Inferior parietal cortex (tissue), 1 donor: Measurements from ENCODE around the gene SLC16A2.

ENCODE experiments used
- DNase-seq: peaks from one replicate; pipeline ENCODE4 v3.0.0-alpha.2; 2016; ENCODE audit errors: extremely low spot score

The SLC16A2 gene

DNA sequence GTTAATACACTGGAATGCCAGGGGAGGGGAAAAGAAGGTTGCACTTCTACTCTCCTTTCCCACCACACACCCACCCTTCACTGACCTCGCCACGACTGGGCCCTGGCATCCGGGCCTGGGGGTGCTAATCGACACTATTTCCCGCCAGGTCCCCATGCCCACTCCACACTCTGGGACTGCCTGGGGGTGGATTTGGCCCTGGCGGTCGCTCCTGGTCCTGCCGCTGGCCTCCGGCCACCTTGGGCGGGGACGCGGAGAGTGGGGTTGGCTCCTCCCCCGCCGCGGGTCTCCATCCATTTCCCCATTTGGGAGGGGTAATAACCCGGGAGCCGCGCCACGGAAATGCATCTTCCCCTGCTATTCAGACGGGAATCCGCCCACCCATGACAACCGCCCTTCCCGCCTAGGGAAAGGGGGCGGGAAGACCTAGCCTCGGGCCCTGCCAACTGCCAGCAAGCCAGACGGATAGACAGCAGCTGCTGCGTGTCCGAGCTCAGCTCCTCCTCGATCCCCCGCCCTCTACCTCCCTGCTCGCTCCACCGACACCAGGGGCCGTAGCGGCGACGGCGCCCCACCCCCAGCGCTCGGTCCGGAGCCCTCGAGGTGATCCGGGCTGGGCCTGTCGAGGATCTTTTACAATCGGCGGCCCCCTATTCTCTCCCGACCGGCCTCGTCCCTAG, 115.0 kb downstream of the SLC16A2 start:
- peak; percentile 13 for DNase-seq

DNA sequence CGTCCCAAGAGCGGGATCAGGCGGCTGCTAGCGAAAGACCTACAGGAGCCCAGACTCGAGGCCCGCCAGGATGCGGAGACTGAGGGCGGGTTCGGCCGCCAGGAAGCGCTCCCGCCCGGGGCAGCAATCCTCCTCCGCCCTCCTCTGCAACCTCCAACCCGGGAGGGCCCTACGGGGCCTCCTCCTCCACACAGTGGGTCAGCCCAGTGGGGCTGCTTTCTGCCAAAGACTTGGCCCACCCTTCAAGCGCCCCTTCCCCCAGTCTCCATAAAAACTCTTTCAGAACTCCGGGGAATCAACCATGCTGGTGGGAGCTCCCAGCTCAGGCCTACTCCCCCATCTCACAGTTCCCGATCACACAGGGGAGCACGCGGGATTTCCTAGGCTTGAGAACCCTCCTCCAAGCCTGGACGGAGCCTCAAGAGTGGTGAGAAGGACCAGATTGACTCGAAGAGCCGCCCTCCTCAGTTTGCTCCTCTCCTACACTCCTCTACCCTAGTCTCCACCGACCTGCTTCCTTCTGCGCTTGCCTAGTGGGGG, 115.6 kb downstream of the SLC16A2 start:
- DNase-seq = no peak

DNA sequence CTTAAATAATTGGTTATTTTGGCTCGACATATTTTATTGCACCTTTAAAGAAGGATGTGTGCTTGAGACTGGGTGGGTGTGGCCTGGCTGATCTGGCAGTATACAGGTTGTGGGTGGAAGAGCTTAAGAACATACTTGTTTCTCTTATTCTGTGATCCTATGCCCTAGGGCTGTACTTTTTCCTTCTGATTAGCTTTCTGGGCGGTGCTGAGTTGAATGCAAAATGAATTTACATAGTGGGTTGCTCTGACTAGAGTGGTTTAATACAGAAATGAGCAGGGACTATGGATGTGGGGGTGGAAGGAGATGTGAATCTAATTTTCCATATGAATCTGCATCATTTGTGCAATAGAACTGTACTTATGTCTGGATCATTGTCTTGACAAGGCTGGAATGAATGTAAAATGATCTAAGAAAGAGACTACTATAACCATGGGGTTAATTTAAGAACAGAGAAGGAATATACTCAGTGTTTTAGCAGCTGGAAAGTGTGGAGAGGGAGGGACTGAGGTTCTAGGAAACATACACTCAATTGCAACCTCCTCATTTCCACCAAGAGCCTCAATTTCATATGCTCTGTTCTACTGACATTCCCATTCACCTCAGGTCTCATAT, 119.4 kb downstream of the SLC16A2 start:
- no peak for DNase-seq

DNA sequence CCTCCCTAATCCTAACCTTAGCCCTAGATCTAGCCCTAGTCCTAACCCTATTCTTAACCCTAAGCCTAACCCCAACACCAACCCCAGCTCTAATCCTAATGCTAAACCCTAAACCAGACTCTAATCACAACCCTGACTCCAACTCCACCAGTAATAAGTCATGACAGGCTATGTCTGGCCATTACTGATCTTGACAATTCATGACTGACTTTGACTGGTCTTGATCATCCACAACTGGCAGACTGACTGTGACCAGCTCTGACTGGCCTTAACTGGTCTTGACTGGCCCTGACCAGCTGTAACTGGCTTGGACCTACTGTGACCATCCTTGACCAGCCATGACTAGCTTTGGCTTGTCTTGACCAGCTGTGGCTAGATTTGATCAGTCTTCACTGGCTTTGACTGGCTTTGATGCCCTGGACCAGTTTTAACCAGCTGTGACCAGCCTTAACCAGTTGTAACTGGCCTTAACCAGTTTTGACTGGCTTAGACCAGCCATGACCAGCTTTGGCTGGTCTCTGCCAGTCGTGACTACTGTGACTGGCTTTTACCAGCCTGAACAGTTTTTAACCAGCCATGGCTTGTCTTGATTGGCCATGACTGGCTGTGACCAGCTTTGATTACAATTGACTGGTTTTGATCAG, 124.7 kb downstream of the SLC16A2 start:
- no peak for DNase-seq

DNA sequence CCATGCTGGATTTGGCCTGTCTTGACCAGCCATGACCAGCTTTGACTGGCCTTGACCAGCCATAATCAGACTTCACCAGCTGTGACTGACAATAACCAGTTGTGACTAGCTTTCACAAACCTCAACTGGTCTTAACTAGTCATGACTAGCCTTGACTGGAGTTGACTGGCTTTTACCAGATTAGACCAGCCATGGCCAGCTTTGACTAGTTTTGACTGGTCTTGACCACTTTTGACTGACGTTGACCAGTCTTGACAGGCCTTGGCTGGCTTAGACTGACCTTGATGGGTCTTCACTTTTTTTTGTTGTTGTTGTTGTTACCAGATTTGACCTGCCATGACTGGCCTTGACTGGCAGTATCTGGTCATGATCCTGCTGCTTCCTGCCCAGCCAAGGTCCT, 125.7 kb downstream of the SLC16A2 start:
- DNase-seq = no peak

DNA sequence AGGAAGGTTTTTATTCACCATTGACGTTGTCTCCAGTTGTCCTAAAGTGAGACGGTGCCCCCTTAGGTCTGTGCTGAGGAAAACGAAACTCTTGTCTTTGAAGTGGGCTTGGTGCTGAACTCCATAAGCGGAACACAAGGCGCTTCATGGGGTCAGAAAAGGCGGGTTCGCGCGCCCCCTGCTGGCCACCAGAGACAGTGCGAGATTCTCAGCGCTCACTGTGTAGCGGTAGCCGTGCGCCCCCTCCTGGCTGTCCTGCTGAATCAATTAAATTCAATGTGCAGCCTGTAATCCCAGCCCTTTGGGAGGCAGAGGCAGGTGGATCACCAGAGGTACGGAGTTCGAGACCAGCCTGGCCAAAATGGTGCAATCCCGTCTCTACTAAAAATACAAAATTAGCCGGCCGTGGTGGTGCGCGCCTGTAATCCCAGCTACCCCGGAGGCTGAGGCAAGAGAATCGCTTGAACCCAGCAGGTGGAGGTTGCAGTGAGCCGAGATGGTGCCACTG, 129.1 kb downstream of the SLC16A2 start:
- peak; percentile 67 for DNase-seq

DNA sequence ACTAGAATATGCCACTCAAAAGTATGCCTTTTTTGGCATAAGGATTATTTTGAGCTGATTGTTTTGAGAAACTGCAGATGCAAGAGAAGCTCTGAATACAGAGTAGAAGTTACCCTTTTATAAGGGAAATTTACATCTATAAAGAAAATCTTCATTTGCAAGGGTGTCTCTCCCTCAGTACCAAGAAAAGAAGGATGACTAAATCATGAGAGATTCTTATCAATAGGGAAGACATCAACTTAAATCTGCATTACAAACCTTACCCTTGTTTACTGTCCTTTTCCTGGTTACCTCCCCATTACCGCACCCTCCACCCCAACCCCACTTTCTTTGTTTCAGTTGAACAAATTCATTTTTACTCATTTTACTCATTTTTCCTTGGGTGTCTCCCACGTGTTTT, 130.6 kb downstream of the SLC16A2 start:
- DNase-seq = no peak

DNA sequence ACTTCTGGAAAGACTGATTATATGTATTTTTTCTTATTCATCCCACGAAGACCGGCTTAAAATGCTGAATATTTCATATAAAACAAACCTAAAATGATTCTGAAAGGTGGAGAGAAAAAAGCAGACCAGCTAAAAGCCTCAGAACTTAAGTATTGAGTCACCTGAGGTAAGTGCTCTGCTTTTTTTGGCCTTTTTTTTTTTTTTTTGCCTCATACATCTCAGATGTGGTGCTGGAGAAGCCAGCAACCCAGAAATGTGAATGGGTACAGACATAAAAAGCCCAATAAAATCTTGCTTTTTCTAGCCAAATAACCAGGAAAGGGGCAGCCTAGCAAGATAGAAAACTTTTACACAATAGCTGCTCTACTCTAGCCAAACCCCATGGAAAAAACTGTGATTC, 136.1 kb downstream of the SLC16A2 start:
- DNase-seq = no peak

DNA sequence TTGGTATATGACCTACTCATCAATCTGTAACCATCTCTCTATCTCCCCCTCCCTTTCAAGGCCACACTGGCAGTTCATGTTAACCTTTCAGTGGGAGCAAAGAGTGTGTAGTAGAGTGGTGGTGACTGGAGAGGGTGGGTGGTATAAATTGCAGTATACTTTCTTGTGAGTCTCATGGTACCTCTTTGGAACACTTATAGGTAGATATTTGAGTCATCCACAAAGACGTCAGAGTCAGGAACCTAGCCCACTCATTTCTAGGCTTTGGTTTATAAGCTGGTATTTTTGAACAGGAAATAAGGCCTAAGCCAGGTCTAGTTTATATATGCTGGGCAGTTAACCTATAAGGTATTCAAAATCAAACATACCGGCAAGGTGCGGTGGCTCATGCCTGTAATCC, 156.8 kb downstream of the SLC16A2 start:
- DNase-seq = no peak

DNA sequence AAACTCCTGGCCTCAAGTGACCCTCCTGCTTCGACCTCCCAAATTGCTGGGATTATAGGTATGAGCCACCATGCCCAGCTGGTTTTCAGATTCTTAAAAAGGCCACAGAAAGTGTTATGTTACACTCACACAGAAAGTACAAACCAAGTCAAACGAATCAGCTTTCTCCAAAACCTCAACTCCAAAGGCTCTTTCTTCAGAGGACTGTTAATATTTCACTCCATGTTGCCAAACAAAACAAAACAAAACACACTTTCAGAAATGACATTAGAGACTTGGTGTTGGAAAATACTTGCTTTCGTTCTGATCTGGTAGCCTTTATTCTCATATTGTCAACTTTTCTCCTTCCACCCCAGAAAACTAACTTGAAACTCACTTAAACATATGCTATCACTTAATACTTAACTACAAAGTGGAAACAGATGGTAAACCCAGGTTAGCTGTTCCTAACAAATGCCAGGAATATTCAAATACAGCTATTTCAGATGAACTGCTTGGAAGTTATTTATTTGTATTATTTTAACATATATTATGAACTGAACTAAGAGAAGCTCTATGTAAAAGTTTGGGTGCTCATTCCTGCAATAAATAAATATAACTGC, 158.4 kb downstream of the SLC16A2 start:
- DNase-seq = no peak
